ENCODE results near the gene GSTT2B. TPM values are rescaled to one million over a fixed set of nuclear protein-coding genes. Genes with fewer than 3 reads are reported as not detected.

GSTT2B gene
- total and polyA plus RNA-seq, 2 of the 8 experiments (the other 6 are each of a cell fraction or from before 2014, with no cell fraction given): 6.3 to 13.3 TPM

DNA sequence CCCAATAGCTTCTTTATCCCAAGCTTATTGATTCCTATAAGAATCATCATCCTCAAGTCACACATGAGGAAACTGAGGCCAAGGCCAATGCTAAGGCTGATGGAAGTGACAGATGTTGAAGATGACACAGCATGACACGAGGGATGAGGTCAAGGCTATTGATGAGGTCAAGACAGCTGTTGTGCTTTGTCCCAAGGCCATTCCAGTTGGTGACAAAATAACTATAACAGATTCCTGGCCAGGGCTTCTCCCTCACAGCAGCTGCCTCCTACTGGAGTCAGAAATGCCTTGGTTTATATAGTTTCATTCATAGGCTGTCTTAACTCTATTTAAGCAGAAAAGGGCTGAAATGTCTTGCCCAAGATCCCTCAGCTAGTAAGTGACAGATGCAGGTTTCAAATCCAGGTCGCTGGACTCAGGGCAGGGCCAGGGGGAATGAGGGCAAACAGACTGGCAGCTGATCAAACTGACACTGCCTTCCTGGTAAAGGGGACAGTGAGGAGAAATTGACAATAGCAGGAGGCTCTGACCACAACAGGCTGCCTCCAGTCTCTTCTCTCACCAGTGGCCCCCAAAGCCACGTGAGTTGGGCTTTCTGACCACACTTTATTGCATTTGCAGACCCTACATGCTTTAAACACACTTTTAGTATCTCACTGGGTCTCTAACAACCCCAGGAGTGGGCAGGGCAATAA is 50.4 kb downstream of the GSTT2B start (continued):
- TF ChIP-seq CBX8 (IDR thresholded peaks at IDR 0.05; ENCODE audit: borderline replicate concordance, low read depth, low read length) (no peak), ASH2L (IDR thresholded peaks at IDR 0.05; ENCODE audit: low read length) (no peak)
